Liver (tissue), 9 donors: ENCODE results near the gene TACR3. TPM values are rescaled to one million over a fixed set of nuclear protein-coding genes. Genes with fewer than 3 reads are reported as not detected.

ENCODE experiments used
- DNase-seq: peaks from one replicate; pipeline ENCODE4 v3.0.0-alpha.2; 2017; ENCODE audit warnings: low spot score
- H3K27ac ChIP-seq, 2 donors: one replicate each; pipeline ENCODE4 v1.7.0; 2013; ENCODE audit warnings: inconsistent platforms in 2 of 2, low read length in 2 of 2, control low read depth in 1 of 2, low read depth in 1 of 2, mild to moderate bottlenecking in 1 of 2
- H3K27me3 ChIP-seq, 4 donors: one replicate each; pipeline versions ENCODE4 v1.6.1 to v1.7.0; 2013; ENCODE audit warnings: low read length in 3 of 4, inconsistent platforms in 1 of 4, mild to moderate bottlenecking in 1 of 4, moderate library complexity in 1 of 4; ENCODE audit not compliant: control insufficient read depth in 4 of 4, insufficient read depth in 4 of 4
- H3K36me3 ChIP-seq, 4 donors: one replicate each; pipeline versions ENCODE4 v1.6.1 to v1.7.0; 2013; ENCODE audit warnings: low read length in 3 of 4, mild to moderate bottlenecking in 3 of 4, low read depth in 1 of 4, moderate library complexity in 1 of 4; ENCODE audit not compliant: control insufficient read depth in 4 of 4, insufficient read depth in 3 of 4
- H3K4me1 ChIP-seq, 4 donors: one replicate each; pipeline versions ENCODE4 v1.6.1 to v1.7.0; 2013; ENCODE audit warnings: low read length in 3 of 4, mild to moderate bottlenecking in 3 of 4, moderate library complexity in 1 of 4; ENCODE audit not compliant: control insufficient read depth in 4 of 4, insufficient read depth in 4 of 4
- H3K4me3 ChIP-seq, 3 donors: one replicate each; pipeline versions ENCODE4 v1.6.1 to v1.7.0; 2013; ENCODE audit warnings: low read length in 3 of 3, control low read depth in 1 of 3, low read depth in 1 of 3, mild to moderate bottlenecking in 1 of 3
- H3K9ac ChIP-seq, 2 donors: one replicate each; pipeline ENCODE4 v1.7.0; 2013; ENCODE audit warnings: low read length in 2 of 2, mild to moderate bottlenecking in 2 of 2, moderate library complexity in 2 of 2, control low read depth in 1 of 2, low read depth in 1 of 2
- H3K9me3 ChIP-seq, 4 donors: one replicate each; pipeline versions ENCODE4 v1.6.1 to v1.7.0; 2013; ENCODE audit warnings: low read length in 3 of 4; ENCODE audit not compliant: control insufficient read depth in 4 of 4
- ATF3 ChIP-seq: IDR thresholded peaks from 2 replicates; pipeline ENCODE4 v1.6.1; 2016; ENCODE audit warnings: antibody characterized with exemption
- CTCF ChIP-seq: fragments of 150-350 bp; IDR thresholded peaks from 2 replicates; pipeline ENCODE4 v1.5.1; 2017; ENCODE audit warnings: improper control_type of control experiment, low read depth, low read length; ENCODE audit not compliant: missing input control
- EGR1 ChIP-seq, 2 donors: IDR thresholded peaks; 2 replicates each; pipeline ENCODE4 v1.6.1; 2016 to 2018; ENCODE audit warnings: antibody characterized with exemption in 2 of 2, low read depth in 2 of 2
- FOXA1 ChIP-seq: IDR thresholded peaks from 2 replicates; pipeline ENCODE4 v1.6.1; 2016; ENCODE audit warnings: antibody characterized with exemption
- FOXA2 ChIP-seq: IDR thresholded peaks from 2 replicates; pipeline ENCODE4 v1.6.1; 2016; ENCODE audit warnings: antibody characterized with exemption
- HNF4A ChIP-seq, 2 donors: conservative IDR thresholded peaks; 2 replicates each; pipeline ENCODE4 v1.6.1; 2016; ENCODE audit warnings: antibody characterized with exemption in 2 of 2, mild to moderate bottlenecking in 2 of 2
- HNF4G ChIP-seq: IDR thresholded peaks from 2 replicates; pipeline ENCODE4 v1.6.1; 2016; ENCODE audit warnings: antibody characterized with exemption
- JUND ChIP-seq, 2 donors: IDR thresholded peaks; 2 replicates each; pipeline ENCODE4 v1.6.1; 2016; ENCODE audit warnings: antibody characterized with exemption in 2 of 2
- MAX ChIP-seq: IDR thresholded peaks from 2 replicates; pipeline ENCODE4 v1.6.1; 2016; ENCODE audit warnings: antibody characterized with exemption
- RAD21 ChIP-seq, 2 donors: IDR thresholded peaks; 2 replicates each; pipeline ENCODE4 v1.6.1; 2016; ENCODE audit warnings: antibody characterized with exemption in 2 of 2, mild to moderate bottlenecking in 2 of 2
- REST ChIP-seq: IDR thresholded peaks from 2 replicates; pipeline ENCODE4 v1.6.1; 2016; ENCODE audit warnings: antibody characterized with exemption, mild to moderate bottlenecking
- RXRA ChIP-seq, 2 donors: IDR thresholded peaks; 2 replicates each; pipeline ENCODE4 v1.6.1; 2017 to 2018; ENCODE audit warnings: antibody characterized with exemption in 2 of 2, mild to moderate bottlenecking in 1 of 2
- SP1 ChIP-seq: IDR thresholded peaks from 2 replicates; pipeline ENCODE4 v1.6.1; 2018; ENCODE audit warnings: antibody characterized with exemption, mild to moderate bottlenecking
- TAF1 ChIP-seq: conservative IDR thresholded peaks from 2 replicates; pipeline ENCODE4 v1.6.1; 2016; ENCODE audit warnings: antibody characterized with exemption, mild to moderate bottlenecking
- YY1 ChIP-seq: IDR thresholded peaks from 2 replicates; pipeline ENCODE4 v1.6.1; 2016; ENCODE audit warnings: antibody characterized with exemption, mild to moderate bottlenecking
- ZBTB33 ChIP-seq: IDR thresholded peaks from 2 replicates; pipeline ENCODE4 v1.6.1; 2016; ENCODE audit warnings: antibody characterized with exemption
- WGBS: extraction: QIAGEN DNeasy Blood & Tissue Kit; methylation state at CpG from one replicate; pipeline ENCODE4 v1.1.7; 2013; 5-methylcytosine and 5-hydroxymethylcytosine counted together
- polyA plus RNA-seq, 2 donors: library from polyadenylated mRNA; stranded (reverse) in 1 of 2; unstranded in 1 of 2; fragments of 200-250 nt in 1 of 2; fragments of >200 nt in 1 of 2; fragmentation: Nextera tagmentation in 1 of 2; extraction: Ambion mirVana in 1 of 2; gene quantifications; one replicate each; pipeline versions ENCODE4 v1.2.1 to v1.2.3, GENCODE V29; 2013 to 2015
- total RNA-seq, 2 donors: library from RNA; depleted of rRNA; stranded (reverse); fragments of >200 nt; gene quantifications; one replicate each; pipeline ENCODE4 v1.2.3, GENCODE V29; 2014
- donor health status: healthy.
- donor health status: healthy.
- donor health status: healthy.
- donor health status: healthy.
- donor health status: healthy.

The TACR3 gene
- total and polyA plus RNA-seq, 4 donors, result not detected

GRCh38 chr4:103634236-103634635 lies 85.5 kb downstream of the TACR3 start:
- WGBS, result 18% methylated on average over 1 of the region's 1 CpG
- H3K36me3 ChIP-seq, result no peaks in the 10 kb centered on the region
- H3K4me3 ChIP-seq, result no peak overlapping the region
- no peak overlapping the region for H3K27ac ChIP-seq
- no peaks in the 10 kb centered on the region for H3K27me3 ChIP-seq
- no peaks in the 10 kb centered on the region for H3K9me3 ChIP-seq
- no peaks in the 10 kb centered on the region for H3K4me1 ChIP-seq
- no peak for DNase-seq
- no peak overlapping the region for H3K9ac ChIP-seq
- TF ChIP-seq FOXA1 (no peak), YY1 (no peak), SP1 (no peak), FOXA2 (no peak), ATF3 (no peak), RAD21 (IDR thresholded peaks at IDR 0.05) (no peak), RXRA (IDR thresholded peaks at IDR 0.05) (no peak)

GRCh38 chr4:103626296-103626695 lies 93.5 kb downstream of the TACR3 start:
- Histone ChIP-seq H3K36me3 (no peaks in the 10 kb centered on the region), H3K9ac (no peak overlapping the region), H3K27me3 (no peaks in the 10 kb centered on the region), H3K4me1 (no peaks in the 10 kb centered on the region), H3K4me3 (no peak overlapping the region), H3K27ac (no peak overlapping the region), H3K9me3 (no peaks in the 10 kb centered on the region)
- WGBS, result 77% methylated on average over 6 of the region's 6 CpGs
- DNase-seq, result no peak
- TF ChIP-seq RXRA (IDR thresholded peaks at IDR 0.05) (no peak), YY1 (no peak), TAF1 (no peak), CTCF (no peak), MAX (no peak), FOXA1 (no peak), FOXA2 (no peak), EGR1 (IDR thresholded peaks at IDR 0.05; ENCODE audit: low read depth in 2 of 2) (no peak), ATF3 (no peak), JUND (IDR thresholded peaks at IDR 0.05) (no peak)

- no peaks in the 10 kb centered on the region for H3K27me3 ChIP-seq
- no peaks in the 10 kb centered on the region for H3K4me1 ChIP-seq
- no peak overlapping the region for H3K9ac ChIP-seq
- H3K4me3 ChIP-seq, result no peak overlapping the region
- TF ChIP-seq REST (no peak), ATF3 (no peak), SP1 (no peak), ZBTB33 (no peak), JUND (IDR thresholded peaks at IDR 0.05) (no peak), MAX (no peak), FOXA1 (no peak), FOXA2 (no peak), HNF4A (conservative IDR thresholded peaks at IDR 0.05) (no peak), YY1 (no peak), HNF4G (no peak), TAF1 (no peak), RXRA (IDR thresholded peaks at IDR 0.05) (no peak), CTCF (no peak)
- H3K9me3 ChIP-seq, result no peaks in the 10 kb centered on the region
- DNase-seq, result no peak
- no peak overlapping the region for H3K27ac ChIP-seq
- H3K36me3 ChIP-seq, result no peaks in the 10 kb centered on the region
- 65% methylated on average over 3 of the region's 3 CpGs for WGBS
Measured at GRCh38 chr4:103591841-103592240, 127.9 kb downstream of the TACR3 start.
